Dedifferentiated amniotic fluid mesenchymal stem cell (primary cell): ENCODE data around the gene SNCB.
"Not testable (repeated sequence)": the region's sequence is repeated elsewhere in the genome, so short reads cannot be mapped to it uniquely, and the experiment has no call there.

Experiments
- DNase-seq: peaks from one replicate; pipeline ENCODE4 v3.0.0-alpha.2; 2016; ENCODE audit errors: extremely low spot score

Gene SNCB

DNA sequence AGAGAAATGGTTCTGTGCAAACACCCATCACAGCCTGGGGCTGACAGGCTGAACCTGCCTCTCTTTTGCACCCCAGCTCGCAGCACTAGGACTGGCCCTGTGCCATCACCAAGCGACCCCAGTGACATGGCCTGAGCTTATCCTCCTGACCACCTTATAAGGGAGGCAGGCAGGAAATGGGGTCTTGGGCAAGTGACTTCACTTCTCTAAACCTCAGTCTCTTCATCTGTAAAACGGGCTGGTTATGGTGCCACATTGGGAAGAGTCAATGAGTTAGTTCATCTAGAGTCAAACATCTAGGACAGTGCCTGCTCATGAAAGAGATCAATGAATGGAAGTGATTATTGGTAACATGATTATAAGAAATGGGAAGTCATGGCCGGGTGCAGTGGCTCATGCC lies 6.2 kb downstream of the SNCB start:
- no peak for DNase-seq

DNA sequence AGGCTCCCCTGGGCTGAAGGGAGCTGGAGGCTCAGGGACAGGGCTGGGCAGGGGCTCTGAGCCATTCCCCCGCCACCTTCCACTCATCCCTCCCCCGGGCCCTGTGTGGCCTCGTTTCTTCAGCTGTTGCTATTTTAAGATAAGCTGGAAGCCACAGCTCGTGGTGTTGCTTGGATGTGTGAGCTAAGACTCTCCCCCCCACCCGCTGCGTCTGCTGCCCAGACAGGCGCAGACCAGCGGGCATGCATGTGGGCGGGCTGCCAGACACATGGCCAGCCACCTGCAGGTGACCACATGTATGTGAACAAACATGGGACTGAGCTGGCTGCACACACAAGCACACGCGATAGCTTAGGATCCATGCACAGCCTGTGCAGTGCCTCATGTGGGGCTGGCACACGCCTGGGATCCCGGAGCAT lies 8.7 kb downstream of the SNCB start:
- no peak for DNase-seq

DNA sequence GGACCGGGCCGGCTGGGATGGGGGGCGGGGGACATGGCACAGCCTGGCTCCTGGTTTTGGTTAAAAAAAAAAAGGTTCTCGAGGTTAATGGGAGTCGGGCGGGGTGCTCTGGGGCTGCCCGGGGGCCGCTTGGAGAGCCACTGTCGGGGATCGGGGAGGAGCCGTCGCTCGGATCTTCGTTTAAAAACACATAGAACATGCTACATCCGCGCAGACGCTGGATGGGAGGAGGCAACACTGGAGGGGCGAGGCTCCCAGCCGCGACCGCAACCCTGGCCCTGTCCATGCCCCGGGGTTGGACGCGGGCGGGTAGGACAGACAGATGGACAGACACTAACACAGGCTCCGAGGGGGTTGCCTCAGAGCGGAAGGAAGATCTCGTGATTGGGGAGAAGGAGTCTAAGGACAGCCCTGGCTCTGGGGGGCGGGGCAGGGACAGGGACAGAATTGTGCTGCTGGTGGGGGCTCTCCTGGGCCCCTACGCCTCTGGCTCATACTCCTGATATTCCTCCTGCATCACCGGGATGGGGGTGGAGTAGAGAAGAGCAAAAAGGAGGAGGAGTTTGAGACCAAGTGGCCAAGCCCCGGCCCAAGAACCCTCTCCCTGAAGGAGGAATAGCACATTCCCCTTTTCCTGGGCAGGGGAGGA lies 9.9 kb downstream of the SNCB start:
- DNase-seq = no peak

DNA sequence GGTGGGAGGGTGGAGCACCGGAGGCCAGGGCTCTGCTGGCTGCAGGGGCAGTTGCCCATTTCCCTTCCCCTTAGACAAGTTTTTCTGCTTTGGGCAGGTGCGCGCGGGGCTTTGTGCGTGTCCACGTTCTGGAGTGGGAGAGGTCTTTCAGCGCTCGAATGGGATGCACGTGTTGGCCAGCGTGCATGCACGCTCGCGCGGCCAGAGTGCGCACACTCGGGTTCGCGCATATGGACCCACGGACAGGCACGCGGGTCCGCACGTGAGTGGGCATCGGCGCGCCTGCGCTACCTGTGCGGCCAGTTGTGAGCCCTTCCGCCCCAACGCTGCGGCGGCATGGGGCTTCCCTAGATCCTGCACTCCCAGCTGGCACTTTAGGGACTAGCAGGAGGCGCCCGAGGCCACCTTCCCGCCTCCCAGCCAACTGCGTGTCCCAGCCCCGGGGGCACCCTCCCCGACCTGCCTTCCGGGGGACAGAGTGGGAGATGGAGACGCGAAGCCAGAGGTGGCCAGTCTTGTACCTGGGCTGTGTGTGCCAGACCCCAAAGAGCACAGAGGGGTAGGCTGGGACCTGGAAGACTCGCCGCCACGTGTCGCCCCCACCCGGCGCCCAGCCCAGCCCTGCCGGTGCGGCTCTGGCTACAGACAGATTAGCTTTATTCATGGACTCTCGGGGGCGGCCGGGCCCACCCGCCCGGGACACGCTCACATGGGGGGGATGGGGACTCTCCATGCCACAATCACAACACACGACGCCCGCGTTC lies 10.6 kb downstream of the SNCB start:
- DNase-seq = no peak

DNA sequence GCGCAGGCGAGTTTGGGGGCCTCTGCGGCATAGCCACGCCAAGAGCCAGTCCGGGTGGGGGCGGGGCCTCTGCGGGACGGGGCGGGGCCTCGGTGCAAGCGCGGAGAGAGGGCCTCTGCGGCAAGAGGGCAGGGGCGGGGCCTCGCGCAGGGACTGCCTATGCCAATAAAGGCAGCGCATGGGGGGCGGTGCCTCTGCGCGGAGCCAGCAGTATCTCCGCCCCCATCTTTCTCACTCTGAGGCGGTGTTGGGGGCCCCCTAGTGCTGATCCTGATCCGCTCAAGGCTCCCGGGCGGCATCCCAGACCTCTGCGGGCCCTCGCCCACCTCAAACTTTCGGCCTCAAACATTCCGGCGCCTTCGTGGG lies 11.1 kb downstream of the SNCB start:
- DNase-seq = no peak

DNA sequence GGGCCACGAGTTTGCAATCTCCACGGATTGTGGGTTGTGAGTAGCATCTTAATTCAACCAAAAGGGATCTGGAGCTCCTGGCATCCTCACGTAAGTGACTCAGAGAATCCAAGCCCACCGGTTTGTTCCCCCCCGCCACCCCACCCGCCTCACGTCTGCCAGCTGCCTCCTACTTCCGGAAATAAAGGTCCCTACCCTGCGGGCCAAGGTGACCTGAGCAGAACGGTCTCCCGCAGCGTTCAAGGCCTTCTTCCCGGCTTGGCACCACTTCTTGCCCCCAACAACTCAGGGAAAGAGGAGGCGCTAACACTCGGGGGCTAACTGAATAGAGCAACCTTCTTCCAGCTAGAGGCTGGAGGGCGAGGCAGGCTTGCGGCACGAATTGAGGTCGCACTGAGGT lies 11.6 kb downstream of the SNCB start:
- no peak for DNase-seq

DNA sequence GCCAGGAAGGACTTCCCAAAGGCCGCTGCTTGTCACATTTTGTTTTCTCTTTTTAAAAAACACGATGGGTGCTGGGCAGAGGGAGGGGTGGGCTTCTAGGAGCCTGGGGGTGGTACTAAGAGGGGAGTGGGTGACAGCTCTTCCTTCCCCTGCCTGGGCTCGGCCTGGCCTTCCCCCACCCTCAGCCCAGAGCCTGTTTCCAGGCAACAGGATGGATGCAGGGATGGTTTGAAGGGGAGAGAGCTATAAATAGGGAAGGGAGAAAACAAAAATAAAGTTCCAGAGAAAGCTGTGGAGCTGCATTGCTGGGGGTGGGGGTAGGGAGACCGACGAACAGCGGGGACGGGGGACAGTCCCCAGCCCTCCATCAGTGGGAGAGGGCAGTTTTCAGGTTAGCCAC lies 13.8 kb downstream of the SNCB start:
- DNase-seq = no peak

DNA sequence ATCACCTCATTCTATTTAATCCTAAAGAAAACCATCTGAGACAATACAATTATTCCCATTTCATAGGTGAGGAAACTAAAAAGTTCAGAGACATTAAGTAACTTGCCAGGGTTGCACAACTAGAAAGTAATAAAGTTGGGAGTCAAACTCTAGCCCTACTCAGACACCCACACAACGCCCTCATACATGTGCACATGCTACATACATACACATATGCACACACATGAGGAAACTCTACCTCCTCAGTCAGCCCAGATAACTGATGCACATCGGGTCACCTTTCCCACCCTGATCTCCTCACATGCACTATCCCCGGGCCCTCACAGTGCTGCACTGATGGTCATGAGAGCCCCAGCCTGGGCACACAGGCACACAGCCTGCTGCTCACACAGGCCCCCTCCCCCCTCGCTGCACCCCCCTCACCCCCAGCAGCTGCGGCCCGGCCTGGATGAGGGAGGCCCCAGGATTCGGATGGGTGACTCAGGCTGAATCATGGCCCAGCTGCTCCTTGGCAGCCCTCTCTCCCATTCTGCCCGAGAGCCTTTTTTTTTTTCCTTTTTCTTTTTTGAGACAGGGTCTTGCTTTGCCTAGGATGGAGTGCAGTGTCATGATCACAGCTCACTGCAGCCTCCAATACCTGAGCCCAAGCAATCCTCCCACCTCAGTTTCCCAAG lies 15.4 kb downstream of the SNCB start:
- no peak for DNase-seq

DNA sequence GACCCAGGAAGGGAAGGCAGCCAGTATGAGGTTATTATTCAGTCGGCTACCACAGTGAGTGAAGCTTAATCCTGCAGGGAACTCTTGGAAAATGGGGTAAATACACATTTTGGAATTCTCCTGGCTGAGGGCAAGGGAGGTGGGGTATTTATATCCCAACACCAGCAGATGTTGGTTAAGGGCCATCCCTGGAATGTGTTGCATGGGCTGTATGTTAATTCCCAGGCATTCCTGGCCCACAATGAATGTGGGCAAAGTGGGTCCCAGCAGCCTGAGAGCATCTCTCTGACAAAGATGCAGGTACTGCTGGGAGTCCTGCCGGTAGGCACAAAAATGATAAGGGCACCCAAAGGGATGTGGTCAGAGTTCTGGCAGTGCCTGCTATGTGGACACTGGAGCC lies 17.5 kb downstream of the SNCB start:
- DNase-seq = no peak

DNA sequence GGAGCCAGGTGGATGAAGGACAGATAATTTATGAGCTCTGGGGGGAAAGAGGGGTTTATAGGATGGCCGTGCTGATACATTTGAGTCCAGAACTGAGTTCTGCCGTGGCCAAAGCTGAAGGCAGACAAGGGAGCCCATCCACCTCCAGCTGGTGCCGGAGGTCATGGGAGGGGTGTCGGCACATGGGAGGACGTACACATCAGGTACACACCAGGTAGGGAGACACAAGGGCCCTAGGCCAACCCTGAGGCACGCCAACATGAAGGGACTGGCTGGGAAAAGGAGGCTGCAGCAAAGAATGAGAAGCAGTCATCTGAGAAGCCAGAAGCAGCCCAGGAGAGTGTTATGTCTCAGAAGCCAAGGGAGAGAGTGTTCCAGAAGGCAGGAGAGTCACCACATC lies 18.3 kb downstream of the SNCB start:
- no peak for DNase-seq

DNA sequence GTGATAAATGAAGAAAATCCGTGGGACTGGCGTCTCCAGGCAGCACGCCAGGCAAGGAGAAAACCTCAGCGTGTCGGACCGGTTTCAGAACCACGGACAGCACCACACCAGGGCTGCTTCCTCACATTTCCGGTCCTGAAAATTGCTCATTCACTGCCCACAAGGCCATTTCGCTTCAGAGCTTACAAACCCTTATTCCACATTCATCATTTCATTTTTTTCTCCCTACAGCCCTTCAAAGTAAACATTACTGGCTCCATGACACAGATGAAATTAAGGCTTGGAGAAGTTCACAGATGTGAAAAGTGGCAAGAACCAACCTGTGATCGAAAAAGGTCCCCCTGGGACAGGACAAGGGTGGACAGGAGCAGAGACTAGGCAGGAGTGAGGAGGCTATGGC lies 18.9 kb downstream of the SNCB start:
- DNase-seq = peak; percentile 81

DNA sequence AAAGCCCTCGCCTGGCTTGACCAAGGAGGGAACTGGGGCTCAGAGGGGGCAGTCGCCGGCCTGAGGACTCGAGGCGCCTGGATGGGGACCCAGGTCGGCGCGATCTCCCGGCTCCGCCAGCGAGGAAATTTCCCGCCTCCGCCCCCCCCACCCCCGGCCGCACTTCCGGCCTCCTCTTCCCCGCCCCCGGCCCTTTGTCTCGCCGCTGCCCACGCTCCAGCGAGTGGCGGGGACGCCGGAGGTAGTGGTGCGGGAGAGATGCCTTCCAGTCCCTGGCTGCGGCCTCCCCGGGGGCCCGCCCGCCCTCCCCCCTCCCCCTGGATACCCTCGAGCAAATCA lies 19.9 kb downstream of the SNCB start:
- DNase-seq = no peak

DNA sequence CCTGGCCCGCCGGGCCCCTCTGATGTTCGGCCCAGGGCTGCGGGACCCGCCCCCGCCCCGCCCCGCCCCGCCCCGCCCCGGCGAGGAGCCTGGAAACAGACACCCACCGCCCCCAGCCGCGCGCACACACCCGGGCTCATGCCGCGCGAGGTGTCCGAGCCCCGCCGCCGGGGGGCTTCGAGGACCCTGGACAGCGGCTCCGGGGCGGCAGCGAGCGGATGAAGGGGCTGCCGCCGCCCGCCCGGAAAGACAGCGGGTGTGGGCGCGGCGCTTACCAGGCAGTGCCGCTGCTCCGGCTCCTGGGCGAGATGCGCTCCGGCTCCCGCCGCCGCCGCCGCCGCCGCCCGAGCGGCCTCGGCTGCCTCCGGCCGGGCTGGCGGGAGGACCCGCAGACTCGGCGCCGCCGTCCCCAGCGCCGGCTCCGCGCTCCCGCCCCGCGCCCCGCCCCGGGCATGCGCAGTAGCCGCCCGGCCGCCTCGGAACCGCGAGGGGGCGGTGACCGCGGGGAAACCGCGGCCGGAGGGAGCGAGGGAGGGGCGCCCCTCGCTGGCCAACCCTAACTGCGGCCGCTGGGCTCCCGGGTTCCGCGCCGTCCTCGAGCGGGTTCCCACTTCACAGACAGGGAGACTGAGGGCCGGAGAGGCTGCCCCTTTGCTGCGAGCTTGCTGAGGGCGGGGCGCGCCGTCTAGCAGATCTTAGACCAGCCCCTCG lies 20.5 kb downstream of the SNCB start, which contains the start of gene GPRIN1:
Gene GPRIN1, minus strand, starts transcription at position 433 of the 711 bp plus-strand sequence. CDS start 10,322 bp downstream, outside the sequence.
- DNase-seq = no peak

DNA sequence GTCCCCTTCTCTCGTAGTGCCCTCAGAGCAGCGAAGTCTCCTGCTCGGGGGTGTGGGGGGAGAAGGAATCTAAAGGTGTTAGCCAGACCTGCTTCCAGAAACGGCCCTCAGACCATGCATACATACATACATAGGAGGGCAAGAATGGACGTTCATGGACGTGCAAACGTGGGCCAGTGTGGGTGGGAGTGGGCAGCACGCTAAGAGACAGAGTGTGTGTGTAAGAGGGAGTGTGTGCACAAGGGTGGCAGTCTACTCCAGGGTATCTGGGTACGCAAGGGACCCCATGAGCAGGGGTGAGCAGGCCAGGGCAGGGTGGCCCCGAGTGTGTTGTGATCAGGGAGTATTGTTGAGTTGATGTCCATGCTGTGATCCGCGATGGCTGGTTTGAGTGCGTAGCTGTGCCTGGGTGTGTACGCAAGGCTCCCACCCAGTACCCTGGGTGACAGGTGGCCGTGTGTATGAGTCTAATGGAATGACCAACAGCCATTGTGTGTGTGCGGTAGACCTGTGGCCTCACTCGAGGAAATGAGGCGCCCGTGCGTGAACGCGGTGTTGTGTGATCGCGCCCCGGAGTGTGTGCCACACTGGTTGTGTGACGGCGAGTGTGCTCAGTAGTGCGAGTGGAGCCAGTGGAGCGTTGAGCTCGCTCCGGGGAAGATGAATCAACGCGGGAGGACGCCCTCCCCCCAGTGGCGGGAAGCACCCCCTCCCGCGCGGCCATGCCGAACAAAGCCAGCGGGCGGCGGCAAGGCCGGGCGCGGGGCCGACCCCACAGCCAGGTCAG lies 21.2 kb downstream of the SNCB start:
- no peak for DNase-seq

DNA sequence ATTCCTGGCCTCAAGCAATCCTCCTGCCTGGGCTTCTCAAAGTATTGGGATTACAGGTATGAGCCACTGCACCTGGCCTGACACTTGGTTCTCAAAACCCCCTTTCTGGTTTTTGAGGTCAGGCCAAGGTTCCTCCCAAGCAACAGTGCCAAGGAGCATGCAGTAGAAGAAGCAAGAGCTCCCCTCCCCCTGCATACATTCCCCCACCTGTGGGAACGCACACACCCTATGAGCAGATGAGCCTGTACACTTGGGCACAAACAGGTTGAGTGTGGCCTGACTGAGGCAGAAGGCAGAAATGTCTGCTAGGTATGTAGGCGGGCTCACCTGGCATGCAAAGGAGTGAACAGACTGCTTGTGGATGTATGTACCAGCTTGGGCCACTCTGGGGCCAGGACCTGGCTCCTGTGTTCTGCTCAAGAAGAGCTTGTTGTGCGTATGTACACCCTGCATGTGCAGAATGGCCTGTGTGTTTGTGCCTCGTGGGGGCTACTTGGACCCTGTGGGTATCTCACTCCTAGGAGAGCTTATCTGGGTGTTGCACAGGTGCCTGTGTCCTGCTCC lies 22.1 kb downstream of the SNCB start:
- DNase-seq = no peak

DNA sequence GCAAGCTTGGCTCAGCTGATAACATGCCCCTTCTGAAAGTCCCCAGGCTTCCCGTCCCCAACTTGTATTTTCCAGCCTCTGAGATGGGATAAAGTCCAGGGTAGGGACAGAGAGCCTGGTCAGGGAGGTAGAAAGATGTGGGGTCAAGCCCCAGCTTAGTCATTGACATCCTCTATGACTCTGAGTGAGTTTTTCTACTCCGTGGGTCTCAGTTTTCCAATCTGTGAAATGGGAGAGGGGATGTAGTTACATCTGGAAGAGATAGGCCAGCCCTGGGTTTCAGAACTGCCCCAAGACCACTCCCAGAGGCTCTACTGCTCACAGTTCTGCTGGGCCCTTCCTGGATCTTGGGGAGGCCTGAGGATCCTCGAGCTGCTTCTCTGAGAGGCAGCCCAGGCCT lies 23.5 kb downstream of the SNCB start:
- DNase-seq = no peak

DNA sequence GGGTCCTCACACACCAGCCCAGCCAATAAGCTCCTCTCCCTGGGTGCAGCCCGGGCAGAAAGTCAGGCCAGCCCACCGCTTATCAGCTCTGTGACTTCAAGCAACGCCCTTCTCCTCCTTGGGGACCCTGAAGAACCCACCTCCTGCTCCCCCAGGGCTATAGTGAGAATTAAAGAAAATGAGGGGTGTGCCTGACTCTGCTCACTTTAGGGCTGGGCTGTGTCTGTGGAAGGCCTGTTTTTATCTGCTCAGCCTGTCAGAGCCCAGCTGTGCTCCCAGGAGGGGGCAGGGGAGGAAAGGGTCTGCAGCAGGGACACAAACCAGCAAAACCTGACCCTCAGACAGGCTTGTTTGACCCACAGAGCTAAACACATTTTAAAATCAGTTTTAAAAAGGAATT lies 24.3 kb downstream of the SNCB start:
- DNase-seq = no peak

DNA sequence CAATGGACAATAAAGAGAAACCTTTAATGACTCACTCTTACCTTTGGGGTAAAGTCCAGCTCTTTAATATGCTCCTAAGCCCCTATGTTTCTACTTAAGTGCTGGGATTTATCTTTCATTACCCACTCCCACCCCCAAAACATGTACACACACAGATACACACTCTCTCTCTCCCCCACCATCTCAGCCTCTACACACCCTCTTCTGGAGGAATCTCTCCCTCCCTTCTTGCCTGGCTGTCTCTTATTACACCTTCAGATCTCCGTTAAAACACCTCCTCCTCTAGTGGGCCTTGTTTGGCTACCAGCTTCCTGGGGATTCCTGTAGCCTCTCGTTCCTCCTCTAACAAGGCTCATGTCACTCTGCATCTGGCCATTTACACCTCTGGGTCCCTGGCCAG lies 27.2 kb downstream of the SNCB start:
- no peak for DNase-seq

DNA sequence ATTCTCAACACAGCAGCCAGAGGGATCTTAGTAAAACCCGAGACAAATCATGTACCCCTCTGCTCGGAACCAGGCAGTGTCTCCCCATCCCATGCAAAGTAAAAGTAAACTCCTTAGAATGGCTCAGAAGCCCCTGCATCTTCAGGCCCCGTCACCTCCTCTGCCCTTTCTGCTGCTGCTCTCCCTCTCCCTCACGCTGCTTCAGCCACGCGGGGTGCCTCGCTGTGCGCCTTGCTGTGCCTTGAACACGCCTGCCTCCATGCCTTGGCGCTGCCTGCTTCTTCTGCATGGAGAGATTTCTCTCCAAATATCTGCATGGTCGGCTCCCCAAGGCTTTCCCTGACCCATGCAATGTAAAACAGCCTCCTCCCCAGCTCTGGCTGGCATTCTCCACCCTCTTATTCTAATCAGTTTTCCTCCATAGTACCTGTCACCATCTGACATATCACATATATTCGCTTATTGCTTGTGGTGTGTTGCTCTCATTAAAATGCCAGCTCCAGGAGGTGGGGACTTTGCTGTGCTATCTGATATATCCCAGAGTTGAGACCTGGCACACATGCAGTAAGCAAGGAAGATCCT lies 28.3 kb downstream of the SNCB start:
- no peak for DNase-seq

DNA sequence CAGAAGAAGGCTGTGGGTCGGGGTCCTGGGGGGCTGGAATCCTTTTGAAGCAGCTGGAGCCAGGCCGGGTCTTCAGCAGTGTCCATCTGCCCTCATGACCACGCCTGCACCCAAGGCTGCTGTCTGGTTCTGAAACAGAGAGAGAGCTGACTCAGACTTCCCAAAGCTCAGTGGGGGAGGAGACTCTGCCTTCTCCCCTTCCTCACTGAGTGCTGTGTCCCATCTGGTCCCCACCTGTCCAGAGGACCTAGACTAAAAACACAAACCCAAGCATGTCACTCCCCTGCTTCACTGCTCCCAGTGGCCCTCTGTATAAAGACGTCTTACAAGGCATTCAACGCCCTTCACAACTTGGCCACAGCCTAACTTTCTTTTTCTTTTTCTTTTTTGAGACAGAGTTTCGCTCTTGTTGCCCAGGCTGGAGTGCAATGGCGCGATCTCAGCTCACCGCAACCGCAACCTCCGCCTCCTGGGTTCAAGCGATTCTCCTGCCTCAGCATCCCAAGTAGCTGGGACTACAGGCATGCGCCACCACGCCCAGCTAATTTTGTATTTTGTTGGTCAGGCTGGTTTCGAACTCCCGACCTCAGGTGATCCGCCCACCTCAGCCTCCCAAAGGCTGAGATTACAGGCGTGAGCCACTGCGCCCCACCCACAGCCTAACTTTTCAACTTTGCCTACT lies 30.4 kb downstream of the SNCB start:
- DNase-seq = not testable (repeated sequence)
